HG02610 (cell line): ENCODE results near the gene KCNG2.

Experiments
- ATAC-seq: cut with Tn5 transposase; IDR thresholded peaks from one replicate; pipeline ENCODE4 v1.9.1; 2021; ENCODE audit warnings: mild to moderate bottlenecking, moderate library complexity; ENCODE audit not compliant: unreplicated experiment

The KCNG2 gene

DNA sequence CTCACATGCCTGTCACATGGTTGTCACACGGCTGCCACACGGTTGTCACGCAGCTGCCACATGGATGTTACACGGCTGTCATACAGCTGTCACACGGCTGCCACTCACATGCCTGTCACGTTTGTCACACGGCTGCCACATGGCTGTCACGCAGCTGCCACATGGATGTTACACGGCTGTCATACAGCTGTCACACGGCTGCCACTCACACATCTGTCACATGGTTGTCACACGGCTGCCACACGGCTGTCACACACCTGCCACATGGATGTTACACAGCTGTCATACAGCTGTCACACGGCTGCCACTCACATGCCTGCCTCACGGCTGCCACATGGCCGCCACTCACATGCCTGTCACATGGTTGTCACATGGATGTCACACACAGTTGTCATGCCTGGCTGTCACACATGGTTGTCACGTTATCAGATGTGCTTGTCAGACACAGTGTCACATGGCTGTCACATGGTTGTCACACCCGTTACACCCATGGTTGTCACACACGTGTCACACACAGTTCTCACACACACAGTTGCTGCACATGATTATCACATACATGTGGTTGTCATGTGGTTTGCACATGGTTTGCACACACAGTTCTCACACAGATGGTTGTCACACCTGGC, 19.4 kb downstream of the KCNG2 start:
- no peak for ATAC-seq

- no peak for ATAC-seq
These were observed 19.9 kb downstream of the KCNG2 start for GRCh38 chr18:79817607-79817998.

DNA sequence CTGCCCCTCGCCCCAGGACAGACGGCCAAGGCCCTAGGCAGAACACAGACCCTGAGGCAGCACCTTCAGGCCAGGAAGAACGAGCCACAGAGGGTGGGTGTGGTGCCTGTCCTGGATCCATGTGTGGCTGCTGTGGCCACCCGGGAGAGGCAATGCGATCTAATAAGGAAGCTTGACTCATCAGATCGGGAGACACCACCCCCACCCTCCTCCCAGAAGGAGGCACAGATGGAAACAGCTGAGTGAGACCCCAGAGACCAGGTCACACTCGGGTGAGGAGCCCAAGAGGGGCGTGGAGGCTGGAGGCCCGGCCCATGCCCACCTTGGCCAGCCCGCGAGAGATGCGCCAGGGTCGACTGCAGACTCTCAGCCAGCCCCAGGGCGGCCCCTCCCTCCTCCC, 20.3 kb downstream of the KCNG2 start:
- no peak for ATAC-seq

- no peak for ATAC-seq
These were observed 20.9 kb downstream of the KCNG2 start for GRCh38 chr18:79818631-79819030.

GRCh38 chr18:79819064-79819967, 21.6 kb downstream of the KCNG2 start:
- ATAC-seq = no peak

GRCh38 chr18:79819968-79820351, 22.2 kb downstream of the KCNG2 start:
- peak; percentile 66 for ATAC-seq

DNA sequence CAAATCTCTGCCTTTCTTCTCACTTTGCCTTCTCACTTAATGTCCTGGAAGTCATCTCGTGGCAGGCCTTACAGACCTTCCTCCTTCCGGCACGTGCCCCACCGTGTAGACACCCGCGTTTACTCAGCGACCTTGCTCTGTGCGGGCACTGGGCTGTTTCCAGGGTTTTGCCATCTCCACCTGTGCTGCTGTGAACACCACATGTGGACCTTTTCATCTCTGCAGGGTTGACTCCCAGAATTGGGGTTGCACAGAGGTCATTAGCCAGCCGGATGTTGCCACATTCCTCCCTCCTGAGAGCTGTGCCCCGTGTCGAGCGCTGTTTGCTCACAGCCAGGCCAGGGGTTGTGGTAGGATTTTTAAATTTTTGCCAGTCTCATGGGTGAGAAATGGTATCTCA, 25.4 kb downstream of the KCNG2 start:
- ATAC-seq = no peak

- ATAC-seq = no peak
These were observed 28.2 kb downstream of the KCNG2 start for GRCh38 chr18:79825913-79826312.

- ATAC-seq = no peak
These were observed 29.2 kb downstream of the KCNG2 start for GRCh38 chr18:79826966-79827365.

DNA sequence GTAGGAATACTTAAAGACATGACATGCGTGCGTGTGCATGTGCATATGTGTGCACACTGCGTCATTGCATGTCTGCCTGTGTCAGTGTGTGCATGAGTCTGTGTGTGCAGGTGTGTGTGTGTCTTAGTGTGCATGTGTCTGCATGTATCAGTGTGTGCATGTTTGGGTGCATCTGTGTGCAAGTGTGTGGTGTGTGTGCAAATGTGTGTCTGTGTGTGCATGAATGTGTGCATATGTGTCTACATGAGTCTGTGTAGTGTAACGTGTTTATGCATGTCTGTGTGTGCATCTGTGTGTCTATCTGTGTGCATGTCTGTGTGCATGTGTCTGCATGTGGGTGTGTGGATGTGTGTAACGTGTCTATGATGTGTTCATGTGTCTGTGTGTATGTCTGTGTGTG, 30.5 kb downstream of the KCNG2 start:
- no peak for ATAC-seq

DNA sequence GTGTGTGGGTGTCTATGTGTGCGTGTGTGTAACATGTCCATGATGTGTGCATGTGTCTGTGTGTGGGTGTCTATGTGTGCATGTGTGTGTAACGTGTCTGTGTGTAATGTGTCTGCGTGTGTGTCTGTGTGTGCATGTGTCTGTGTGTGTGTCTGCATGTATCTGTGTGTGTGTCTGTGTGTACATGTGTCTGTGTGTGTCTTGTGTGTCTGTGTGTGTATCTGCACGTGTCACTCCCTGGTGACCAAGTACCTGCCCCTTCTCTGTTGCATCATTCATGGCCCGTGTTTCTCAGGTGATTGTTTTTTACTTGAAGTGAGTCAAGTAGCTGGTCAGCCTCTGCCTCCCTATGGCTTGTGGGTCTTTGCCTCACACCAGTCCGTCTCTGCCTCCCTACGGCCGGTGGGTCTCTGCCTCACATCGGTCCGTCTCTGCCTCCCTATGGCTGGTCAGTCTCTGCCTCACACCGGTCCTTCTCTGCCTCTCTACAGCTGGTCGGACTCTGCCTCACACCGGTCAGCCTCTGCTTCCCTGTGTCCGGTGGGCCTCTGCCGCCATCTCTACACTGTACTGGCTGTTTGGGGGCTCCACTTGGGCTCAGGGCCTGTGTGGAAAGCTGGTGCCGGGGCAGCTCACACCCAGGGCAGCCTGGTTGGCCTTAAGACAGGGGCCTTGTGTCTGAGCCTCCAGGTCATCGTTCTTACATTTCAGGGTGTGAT, 31.6 kb downstream of the KCNG2 start:
- no peak for ATAC-seq

DNA sequence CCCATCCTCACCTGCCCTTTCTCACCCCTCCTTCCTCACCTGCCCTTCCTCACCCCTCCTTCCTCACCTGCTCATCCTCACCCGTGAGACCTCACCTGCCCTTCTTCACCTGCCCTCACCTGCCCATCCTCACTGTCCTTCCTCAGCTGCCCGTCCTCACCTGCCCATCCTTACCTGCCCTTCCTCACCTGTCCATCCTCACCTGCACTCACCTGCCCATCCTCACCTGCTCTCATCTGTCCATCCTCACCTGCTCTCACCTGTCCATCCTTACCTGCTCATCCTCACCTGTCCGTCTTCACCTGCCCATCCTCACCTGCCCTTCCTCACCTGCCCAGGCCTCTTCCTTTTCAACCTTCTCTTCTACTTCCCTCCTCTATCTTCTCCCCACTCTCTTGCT, 34.4 kb downstream of the KCNG2 start:
- ATAC-seq = no peak

DNA sequence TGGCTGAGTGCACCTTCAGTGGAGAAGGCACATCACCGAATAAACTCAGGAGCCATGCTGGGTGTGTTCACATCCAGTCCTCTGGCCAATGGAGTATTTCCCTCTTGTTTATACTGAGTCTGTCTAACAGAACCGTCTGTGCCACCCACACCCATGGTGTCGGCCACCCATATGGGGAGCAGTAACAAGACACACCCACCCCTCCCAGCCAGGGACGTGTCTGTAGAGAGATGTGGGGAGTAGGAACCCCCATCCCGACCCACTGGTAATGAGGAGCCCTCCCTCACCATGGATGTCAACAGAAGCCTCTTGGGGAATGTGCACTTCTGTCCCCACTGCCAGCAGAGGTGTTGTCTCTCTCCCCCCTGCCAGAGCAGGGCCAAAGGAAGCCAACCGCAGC, 37.1 kb downstream of the KCNG2 start:
- ATAC-seq = no peak

DNA sequence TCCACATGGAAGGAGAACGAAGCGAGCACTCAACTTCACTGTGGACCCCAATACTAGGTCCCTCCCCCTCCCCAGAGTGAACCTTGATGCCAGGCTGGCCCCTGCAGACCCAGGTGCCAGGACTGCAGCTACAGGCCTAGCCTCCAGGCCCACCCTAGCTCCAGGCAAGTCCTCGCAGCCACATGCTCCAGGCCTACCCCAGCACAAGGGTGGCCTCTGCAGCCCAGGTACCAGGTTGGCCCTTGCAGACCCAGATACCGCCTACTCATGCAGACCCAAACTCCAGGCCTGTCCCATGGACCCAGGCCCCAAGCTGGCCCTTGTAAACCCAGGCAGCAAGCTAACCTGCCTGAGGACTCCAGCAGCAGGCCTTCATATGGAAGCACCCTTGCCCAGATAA, 44.2 kb downstream of the KCNG2 start:
- ATAC-seq = no peak

GRCh38 chr18:79844999-79845563, 47.3 kb downstream of the KCNG2 start:
- ATAC-seq = no peak

- no peak for ATAC-seq
These were observed 49.3 kb downstream of the KCNG2 start for GRCh38 chr18:79846936-79847557.

DNA sequence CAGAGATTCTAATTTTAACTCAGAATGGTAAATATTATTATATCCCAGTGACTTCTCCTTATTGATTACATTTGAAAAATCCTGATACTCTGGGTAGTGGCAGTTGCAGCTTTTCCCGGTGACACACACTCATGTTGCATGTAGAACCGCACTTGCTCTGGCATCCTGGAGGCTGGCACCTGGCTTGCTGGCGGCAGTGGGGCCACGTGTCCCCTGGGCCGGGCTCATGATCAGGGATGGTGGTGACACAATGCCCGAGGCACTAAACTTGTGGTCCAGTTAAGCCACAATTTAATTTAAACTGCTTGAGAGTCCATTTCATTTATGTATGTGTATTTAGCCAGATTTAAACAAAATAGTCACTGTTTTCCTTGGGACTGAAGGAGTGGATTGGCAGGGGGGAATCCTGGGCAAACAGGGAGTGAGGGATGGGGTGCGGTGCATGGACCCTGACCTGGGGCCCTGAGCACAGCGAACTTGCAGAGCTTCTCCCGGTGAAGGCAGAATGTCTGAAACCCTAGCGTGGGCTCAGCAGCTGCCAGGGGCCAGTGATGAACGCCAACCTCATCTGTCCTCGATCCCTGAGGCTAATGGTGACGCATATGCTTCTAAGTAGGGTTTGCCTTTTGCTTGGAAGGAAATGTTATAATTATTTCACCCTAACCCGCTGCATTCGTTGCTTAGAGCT, 50.0 kb downstream of the KCNG2 start:
- ATAC-seq = no peak

GRCh38 chr18:79848294-79848578, 50.5 kb downstream of the KCNG2 start:
- ATAC-seq = no peak

GRCh38 chr18:79848579-79849327, 51.0 kb downstream of the KCNG2 start:
- no peak for ATAC-seq
